HG03460 (cell line): ENCODE data around the gene SEMA4D.
A peak's percentile ranks its signal among the peaks of the same experiment; 100 is the strongest.

ENCODE experiments used
- ATAC-seq: cut with Tn5 transposase; IDR thresholded peaks from one replicate; pipeline ENCODE4 v1.9.1; 2021; ENCODE audit not compliant: unreplicated experiment

Gene SEMA4D

GRCh38 chr9:89528540-89528939 lies 30.6 kb upstream of the SEMA4D start:
- ATAC-seq: no peak

- no peak for ATAC-seq
These were observed 30.2 kb upstream of the SEMA4D start for GRCh38 chr9:89528131-89528530.

- no peak for ATAC-seq
These were observed 29.2 kb upstream of the SEMA4D start for GRCh38 chr9:89527084-89527483.

GRCh38 chr9:89526667-89527066 lies 28.8 kb upstream of the SEMA4D start:
- no peak for ATAC-seq

GRCh38 chr9:89525446-89526374 lies 27.8 kb upstream of the SEMA4D start:
- no peak for ATAC-seq

- ATAC-seq: no peak
These were observed 27.1 kb upstream of the SEMA4D start for GRCh38 chr9:89524963-89525362.

GRCh38 chr9:89523948-89524347 lies 26.0 kb upstream of the SEMA4D start:
- no peak for ATAC-seq

GRCh38 chr9:89522959-89523285 lies 25.0 kb upstream of the SEMA4D start:
- ATAC-seq: peak; percentile 16

GRCh38 chr9:89522261-89522958 lies 24.5 kb upstream of the SEMA4D start:
- ATAC-seq: peak; percentile 86

GRCh38 chr9:89519366-89519805 lies 21.5 kb upstream of the SEMA4D start:
- no peak for ATAC-seq

GRCh38 chr9:89518466-89519365 lies 20.8 kb upstream of the SEMA4D start:
- ATAC-seq: no peak

GRCh38 chr9:89515416-89515815 lies 17.5 kb upstream of the SEMA4D start:
- no peak for ATAC-seq

- no peak for ATAC-seq
These were observed 17.0 kb upstream of the SEMA4D start for GRCh38 chr9:89514956-89515355.

- no peak for ATAC-seq
These were observed 16.4 kb upstream of the SEMA4D start for GRCh38 chr9:89514337-89514736.

GRCh38 chr9:89513837-89514236 lies 15.9 kb upstream of the SEMA4D start:
- no peak for ATAC-seq

- no peak for ATAC-seq
These were observed 14.5 kb upstream of the SEMA4D start for GRCh38 chr9:89512382-89512781.

- no peak for ATAC-seq
These were observed 11.2 kb upstream of the SEMA4D start for GRCh38 chr9:89508951-89509615.

- no peak for ATAC-seq
These were observed 8.0 kb upstream of the SEMA4D start for GRCh38 chr9:89505911-89506310.

GRCh38 chr9:89505048-89505447 lies 7.1 kb upstream of the SEMA4D start:
- ATAC-seq: no peak

GRCh38 chr9:89502671-89503070 lies 4.8 kb upstream of the SEMA4D start:
- ATAC-seq: no peak
